ACHN (cell line): ENCODE results near the gene LHX5.
A peak's percentile ranks its signal among the peaks of the same experiment; 100 is the strongest.

Experiments used
- DNase-seq: peaks from one replicate; pipeline ENCODE4 v3.0.0-alpha.2; 2015
- in situ Hi-C: cut with HindIII; loops from 2 replicates; pipeline ENCODE4 v1.10.0; 2017; ENCODE audit warnings: low sequenced_read_pairs, low pct_ligation_motif_present, low pct_unique_long_range_greater_than_20kb

LHX5 gene

DNA sequence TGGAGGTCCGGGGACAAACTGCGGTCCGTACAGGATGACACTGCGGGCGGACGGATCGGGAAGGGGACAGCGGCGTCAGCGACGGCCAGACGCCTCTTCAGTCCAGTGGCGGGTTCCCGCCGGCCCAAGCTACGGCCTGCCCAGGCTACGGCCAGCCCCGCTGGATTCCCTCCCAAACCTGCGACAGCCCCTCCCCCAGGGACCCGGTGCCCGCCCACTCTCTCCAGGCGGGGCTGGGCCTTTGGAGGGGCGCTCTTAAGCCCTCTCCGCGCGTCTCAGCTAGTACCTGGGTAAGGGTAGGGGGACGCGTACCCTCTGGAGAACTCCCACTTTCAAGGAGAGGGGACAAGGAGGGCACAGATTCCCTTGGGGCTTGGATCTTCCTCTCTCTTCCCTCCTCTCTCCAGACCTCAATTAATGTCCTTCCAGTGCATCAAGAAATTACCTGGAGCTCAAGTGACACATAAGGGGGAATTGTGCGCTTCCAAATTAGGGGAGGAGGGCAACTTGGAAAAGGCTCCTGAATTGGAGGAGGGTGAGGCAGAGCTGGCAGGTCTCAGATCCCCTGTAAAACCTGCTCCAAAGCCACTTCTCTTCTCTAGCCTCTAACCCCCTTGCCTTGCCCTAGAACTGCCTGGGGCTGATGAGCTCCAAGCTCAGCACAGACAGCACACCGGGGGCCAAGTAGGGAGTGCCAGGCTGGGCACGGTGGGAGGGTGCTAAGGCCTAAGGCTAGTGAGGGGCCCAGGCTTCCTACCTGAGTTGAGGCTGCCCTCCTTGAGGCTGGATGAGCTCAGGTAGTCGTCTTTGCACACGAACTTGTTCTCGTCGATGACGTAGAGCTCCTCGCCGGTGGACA lies 3.1 kb downstream of the LHX5 start:
- in situ Hi-C loops, result no loop called here
- DNase-seq, result no peak

GRCh38 chr12:113467502-113468364 lies 3.9 kb downstream of the LHX5 start:
- no peak for DNase-seq
- in situ Hi-C loops, result no loop called here

GRCh38 chr12:113467142-113467501 lies 4.5 kb downstream of the LHX5 start:
- no peak for DNase-seq
- in situ Hi-C loops, result no loop called here

DNA sequence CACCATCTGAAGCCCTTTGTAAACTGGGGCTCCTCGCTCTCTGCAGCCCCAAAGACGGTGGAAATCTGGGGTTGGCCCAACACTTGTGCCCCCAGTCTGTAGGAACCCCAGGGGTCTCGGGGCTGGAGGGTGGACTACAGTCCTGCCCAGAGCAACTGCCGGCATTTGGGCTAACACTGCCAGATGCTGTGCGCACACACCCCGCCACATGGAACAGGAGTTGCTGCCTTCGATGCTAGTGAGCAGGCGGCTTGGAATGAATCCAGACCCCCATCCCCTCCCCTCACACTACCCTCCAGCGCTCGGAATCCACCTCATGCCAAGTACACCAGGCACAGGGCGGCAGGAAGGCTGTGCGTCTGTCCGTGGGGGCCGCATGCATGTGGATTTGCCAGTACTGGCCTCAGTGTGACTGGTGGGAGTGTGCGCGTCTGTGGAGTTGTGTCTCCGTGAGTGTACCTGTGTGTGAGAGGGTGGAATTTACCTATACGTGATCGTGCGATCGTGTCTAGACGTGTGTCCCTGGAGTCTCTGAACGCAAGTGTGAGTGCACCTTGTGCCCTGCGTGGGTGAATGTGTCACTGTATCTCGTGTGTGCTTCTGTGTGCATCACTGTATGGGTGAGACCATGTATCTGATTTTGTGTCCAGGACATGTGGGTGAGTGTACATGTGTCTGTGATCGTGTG lies 5.1 kb downstream of the LHX5 start:
- in situ Hi-C loops, result no loop called here
- no peak for DNase-seq

DNA sequence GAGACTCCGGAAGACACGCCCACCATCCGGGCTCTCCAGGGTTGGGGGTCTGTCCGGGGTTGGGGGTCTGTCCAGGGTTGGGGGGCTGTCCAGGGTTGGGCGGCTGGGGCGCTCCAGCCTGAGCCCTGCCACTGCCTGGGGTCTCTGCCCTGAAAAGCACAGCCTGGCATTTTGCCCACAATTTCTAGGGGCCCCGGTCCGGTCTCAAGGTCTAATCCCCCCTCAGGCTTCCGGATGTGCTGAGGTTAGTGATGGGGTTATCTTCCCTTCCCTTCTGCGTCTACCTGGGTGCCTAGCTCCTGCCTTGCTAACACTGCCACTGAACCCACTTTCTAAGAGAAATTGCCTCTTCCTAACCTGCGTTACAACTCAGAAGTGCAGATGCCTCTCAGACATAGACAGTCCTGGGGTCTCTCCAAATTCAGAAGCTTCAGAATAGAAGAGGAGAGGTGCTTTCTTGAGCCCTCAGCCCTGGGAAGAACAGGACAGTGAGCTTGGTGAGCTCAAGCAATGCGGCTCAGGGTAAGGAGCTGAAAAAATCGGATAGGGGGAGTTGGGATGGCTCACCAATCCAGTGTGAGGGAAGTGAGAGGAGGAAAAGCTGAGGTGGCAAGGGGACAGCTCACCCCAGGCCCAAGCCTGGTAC lies 5.7 kb downstream of the LHX5 start:
- no peak for DNase-seq
- in situ Hi-C loops, result no loop called here

GRCh38 chr12:113464852-113465719 lies 6.6 kb downstream of the LHX5 start:
- DNase-seq, result no peak
- in situ Hi-C loops, result no loop called here

- in situ Hi-C loops, result no loop called here
- no peak for DNase-seq
Measured at GRCh38 chr12:113464452-113464775, 7.3 kb downstream of the LHX5 start.

DNA sequence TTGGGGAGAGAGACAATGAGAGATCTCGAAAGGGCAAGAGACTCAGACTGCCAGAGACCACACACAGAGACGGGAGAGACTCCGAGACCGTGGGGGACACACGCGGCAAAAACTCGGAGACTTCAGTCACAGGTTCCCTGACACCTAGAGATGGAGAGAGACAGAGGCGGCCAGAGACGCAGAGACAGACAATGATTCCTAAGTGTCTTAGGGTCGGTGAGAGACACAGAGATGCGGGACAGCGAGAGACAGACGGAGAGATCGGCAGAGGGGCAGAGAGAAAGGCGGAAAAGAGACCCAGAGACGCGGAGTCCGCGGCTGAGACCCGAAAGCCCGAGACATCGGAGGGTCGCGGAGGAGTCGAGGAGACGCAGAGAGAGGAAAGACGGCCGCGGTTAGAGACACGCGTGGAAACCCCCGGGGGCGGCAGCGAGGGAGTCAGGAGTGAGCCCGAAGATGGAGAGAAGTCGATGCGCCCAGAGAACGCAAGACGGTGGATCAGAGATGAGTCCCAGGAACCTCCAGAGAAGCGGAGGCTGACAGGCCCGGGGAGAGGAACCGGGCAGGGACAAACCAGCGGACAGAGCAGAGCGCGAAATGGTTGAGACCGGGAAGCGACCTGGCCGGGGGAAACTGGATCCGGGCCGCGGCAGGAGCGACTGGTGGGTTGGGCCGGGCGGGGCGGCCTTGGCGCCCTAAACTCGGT lies 7.8 kb downstream of the LHX5 start:
- no peak for DNase-seq
- in situ Hi-C loops, result no loop called here

DNA sequence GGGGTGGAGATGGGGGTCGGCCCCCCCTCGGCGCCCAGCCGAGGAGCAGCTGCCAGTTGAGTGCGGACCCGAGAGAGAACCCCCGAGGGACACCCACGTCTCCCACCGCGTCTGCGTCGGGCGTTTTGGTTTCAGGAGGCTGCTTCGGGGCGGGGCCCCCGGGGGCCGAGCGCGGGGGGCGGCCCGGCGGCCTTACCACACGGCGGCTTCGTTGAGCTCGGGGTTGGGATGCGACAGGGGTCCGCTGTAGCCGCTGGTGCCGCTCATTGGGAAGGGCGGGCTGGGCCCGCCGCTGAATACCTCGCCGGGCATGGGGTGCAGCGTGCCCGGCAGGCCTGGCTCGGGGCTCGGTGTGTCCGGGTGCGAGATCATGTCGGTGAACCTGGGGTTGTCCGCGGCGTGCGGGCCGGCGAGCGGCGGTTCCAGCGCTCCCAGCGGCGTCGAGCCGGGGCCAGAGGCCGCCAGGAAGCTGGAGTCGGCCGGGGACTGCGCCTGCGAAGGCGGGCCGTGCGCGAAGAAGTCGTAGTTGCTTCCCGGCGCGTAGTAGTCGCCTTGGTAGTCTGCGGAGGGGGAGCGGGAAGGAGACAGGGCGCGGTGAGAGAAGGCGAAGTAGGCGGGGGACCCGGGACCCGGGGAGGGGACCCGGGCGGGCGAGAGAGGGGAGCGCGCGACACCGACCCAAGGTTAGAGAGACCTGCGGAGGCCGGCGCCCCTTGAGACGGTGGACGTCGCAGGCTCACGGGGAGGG lies 8.5 kb downstream of the LHX5 start:
- in situ Hi-C loops, result no loop called here
- DNase-seq, result no peak

DNA sequence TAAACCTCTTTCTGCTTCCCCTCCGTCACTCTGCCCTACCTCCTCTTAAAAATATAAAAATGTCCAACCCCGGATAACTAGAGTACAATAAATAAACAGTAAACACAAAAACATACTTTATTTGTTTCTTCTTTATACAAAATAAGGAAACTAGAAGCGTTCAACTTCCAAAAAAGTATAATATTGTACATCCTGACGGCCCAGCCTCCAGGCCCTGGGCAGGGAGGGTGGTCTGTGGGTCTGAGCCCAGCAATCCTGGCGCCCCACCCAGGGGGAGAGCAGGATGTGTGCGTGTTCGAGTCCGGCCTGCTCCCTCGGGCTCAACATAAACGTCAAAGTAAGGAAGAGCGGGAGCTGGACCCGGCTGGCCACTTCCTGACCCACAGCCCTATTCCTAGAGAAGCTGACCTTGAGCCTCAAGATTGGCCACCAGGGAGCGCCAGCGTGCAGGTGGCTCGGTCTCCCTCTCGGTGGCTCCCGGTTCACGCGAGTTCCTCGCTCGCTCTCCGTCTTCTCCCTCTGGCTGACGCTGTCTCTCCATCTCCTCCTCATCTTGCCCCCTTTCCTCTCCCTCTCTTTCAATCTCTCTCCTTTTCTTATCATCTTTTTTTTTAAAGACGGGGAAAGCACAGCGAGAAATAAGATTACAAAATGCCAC lies 9.4 kb downstream of the LHX5 start:
- DNase-seq, result peak; percentile 91
- in situ Hi-C loops, result no loop called here

DNA sequence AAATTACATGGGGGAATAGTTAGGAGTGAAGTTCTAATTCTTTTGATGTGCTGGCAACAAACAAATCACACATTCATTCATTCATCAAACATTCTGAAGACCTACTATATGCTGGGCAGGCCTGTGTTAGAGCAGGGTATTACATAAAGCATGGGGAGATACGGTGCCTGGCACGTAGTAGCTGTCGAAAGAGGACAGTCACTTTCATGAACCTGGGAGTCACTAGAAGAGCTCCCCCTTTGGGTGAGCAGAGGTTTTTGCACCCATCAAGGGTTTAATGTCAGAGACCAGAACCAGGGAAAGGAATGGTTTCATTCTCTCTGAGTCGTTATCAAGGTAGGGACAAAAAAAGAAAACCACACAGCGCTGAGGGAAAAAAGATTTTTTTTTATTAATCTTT lies 10.0 kb downstream of the LHX5 start:
- in situ Hi-C loops, result no loop called here
- peak; percentile 67 for DNase-seq

DNA sequence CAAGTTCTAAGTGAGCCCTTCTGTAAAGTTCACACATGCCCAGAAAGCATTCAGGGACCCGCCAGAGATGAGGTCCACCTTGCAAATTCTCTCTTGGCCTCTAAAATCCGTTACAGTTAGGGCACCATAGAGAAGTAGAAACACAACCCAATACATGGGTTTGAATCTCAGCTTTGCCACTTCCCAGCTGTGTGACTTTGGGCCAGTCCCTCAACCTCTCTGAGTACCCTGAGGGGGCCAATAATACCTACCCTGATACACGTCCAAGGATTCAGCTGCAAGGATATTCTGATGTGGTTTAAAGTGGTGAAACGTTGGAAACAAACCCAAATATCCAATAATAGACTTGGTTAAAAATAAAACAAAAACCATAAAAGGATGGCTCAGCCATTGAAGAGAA lies 11.7 kb downstream of the LHX5 start:
- in situ Hi-C loops, result no loop called here
- no peak for DNase-seq

GRCh38 chr12:113457710-113458109 lies 14.0 kb downstream of the LHX5 start:
- in situ Hi-C loops, result no loop called here
- no peak for DNase-seq

DNA sequence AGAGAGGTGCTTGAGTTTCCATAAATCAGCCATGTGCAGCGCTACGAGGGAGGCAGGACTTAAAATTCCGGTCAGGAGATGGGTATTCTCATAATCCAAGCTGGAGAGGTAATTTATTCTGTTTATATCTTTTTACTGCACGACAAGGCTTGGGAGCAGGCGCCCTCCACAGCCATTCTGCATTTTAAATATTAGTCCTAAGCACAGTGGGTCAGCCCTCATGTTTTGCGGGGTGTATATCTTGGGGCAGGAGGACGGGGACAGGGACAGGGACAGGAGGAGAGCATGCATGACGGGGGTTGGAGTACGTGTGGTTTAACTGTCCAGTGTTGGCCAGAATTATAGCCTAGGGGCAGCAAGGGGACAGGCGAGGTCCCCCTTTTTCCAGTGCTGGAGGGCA lies 14.5 kb downstream of the LHX5 start:
- DNase-seq, result no peak
- in situ Hi-C loops, result no loop called here

DNA sequence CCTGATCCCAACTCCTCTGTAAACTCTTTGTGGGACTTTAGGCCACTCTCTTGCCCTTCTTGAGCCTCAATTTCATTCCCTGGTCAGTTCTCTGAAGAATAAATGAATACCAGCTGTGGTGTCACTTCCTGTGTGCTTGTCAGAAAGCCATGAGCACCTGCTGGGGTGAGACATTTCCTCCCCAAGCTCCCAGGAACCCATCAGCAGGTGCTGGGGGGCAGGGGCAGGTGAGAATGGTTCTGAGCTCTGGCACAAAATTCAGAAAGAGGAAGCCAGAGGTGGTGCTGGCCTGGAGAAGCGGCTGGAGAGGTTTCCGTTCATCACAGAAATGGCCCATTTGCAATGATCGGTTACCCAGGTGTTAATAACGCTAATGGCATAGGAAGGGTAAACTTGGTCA lies 14.9 kb downstream of the LHX5 start:
- no peak for DNase-seq
- in situ Hi-C loops, result no loop called here

DNA sequence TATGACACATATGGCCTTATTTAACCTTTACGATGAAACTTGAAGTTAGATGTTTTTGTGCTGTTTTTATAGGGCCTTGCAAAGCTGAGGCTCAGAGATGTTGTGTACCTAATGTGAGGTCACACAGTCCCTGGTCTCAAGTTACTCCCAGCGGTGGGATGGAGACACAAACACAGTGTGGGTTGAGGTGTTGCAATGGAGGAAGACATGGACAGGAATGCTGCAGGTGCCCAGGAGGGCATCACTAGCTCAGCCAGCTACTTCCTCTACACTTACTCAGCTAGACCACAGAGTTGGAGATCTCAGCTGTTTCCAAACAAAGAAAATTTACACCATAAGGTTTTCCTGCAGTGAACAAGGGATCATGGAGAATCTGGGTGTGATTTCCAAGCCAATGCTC lies 15.5 kb downstream of the LHX5 start:
- DNase-seq, result no peak
- in situ Hi-C loops, result no loop called here
